Keratinocyte (primary cell): Measurements from ENCODE around the gene WDPCP.

ENCODE experiments used
- CTCF ChIP-seq, 3 experiments: IDR thresholded peaks in 1 of 3; conservative IDR thresholded peaks in 1 of 3; optimal IDR thresholded peaks in 1 of 3; 2 replicates in 2 of 3; 3 replicates in 1 of 3; pipeline versions ENCODE3 to v1.5.1; 2011; ENCODE audit warnings: low read length in 3 of 3, mild to moderate bottlenecking in 3 of 3, moderate library complexity in 2 of 3, control low read depth in 1 of 3, inconsistent platforms in 1 of 3; ENCODE audit not compliant: insufficient read depth in 2 of 3; ENCODE audit errors: extremely low read depth in 1 of 3
- EZH2 ChIP-seq: IDR thresholded peaks from one replicate; pipeline ENCODE4 v1.6.1; 2012; ENCODE audit warnings: inconsistent platforms, mild to moderate bottlenecking, low read length, moderate library complexity

DNA sequence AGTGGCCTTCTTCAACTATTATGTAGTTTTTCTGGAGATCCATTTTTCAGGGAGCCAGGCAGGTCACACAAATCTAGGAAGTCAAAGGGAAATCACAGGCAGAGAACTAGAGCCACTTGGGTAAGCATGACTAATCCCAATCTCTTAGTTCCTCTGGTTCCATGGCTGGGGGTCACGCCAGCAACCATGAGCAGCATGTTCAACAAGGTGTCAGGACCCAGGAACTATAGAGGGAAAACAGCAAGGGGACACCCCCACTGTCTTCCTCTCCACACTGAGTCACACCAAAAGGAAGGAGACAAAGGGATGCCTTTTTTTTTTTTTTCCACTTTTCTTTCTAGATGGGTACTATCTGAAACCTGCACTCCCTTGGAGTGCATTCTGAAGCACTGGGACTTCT, 286.8 kb downstream of the WDPCP start:
- TF ChIP-seq EZH2 = no peak
- TF ChIP-seq CTCF (optimal IDR thresholded peaks at IDR 0.05 in 1 of 3, IDR thresholded peaks at IDR 0.05 in 1 of 3, conservative IDR thresholded peaks at IDR 0.05 in 1 of 3; ENCODE audit: extremely low read depth in 1 of 3, insufficient read depth in 2 of 3, low read length in 3 of 3) = no peak
